ENCODE results near the gene TRAM2. TPM values are rescaled to one million over a fixed set of nuclear protein-coding genes. Genes with fewer than 3 reads are reported as not detected.

The TRAM2 gene
- total and polyA plus RNA-seq, 2 of the 13 experiments (the other 11 are each of a cell fraction or from before 2014, with no cell fraction given), result 49.1 to 72.5 TPM

- peak; percentile 24; the same call in 1 of the 2 replicates for TF ChIP-seq SP4 (CRISPR knock-in tag; IDR thresholded peaks at IDR 0.05)
- no peak for TF ChIP-seq REL (CRISPR knock-in tag; conservative IDR thresholded peaks at IDR 0.05)
- peak; percentile 41 for TF ChIP-seq ZNF800 (CRISPR knock-in tag; IDR thresholded peaks at IDR 0.05)
- TF ChIP-seq PRDM10 (CRISPR knock-in tag; IDR thresholded peaks at IDR 0.05; ENCODE audit: low read depth), result no peak; the same call in 1 of the 2 replicates
- TF ChIP-seq ZMAT3 (CRISPR knock-in tag; conservative IDR thresholded peaks at IDR 0.05), result no peak; the same call in 1 of the 2 replicates
- no peak for TF ChIP-seq ZSCAN30 (CRISPR knock-in tag; IDR thresholded peaks at IDR 0.05)
- TF ChIP-seq KDM5A (IDR thresholded peaks at IDR 0.05; ENCODE audit: borderline replicate concordance, low read length), result no peak
- TF ChIP-seq ZNF576 (CRISPR knock-in tag; IDR thresholded peaks at IDR 0.05), result no peak
- TF ChIP-seq FOXC1 (CRISPR knock-in tag; IDR thresholded peaks at IDR 0.05; ENCODE audit: borderline replicate concordance), result no peak
- peak; percentile 40 to 44; a peak in 1 of 4 replicates for TF ChIP-seq POLR2A (IDR thresholded peaks at IDR 0.05; ENCODE audit: insufficient read depth in 1 of 2, low read depth in 2 of 2, low read length in 2 of 2)
- TF ChIP-seq ZNF720 (CRISPR knock-in tag; IDR thresholded peaks at IDR 0.05), result no peak
- no peak for TF ChIP-seq IKZF1 (IDR thresholded peaks at IDR 0.05)
- no peak for TF ChIP-seq ATF5 (CRISPR knock-in tag; IDR thresholded peaks at IDR 0.05; ENCODE audit: low read depth)
- TF ChIP-seq AGO1 (IDR thresholded peaks at IDR 0.05; ENCODE audit: low read depth, low read length, poor library complexity, severe bottlenecking), result no peak
- TF ChIP-seq ASH2L (IDR thresholded peaks at IDR 0.05; ENCODE audit: insufficient read length, low read depth, low read length), result peak; percentile 61
- TF ChIP-seq ZNF484 (CRISPR knock-in tag; IDR thresholded peaks at IDR 0.05; ENCODE audit: borderline replicate concordance, low read depth), result no peak
- TF ChIP-seq POLR2AphosphoS2 (IDR thresholded peaks at IDR 0.05; ENCODE audit: low read depth, low read length), result no peak
- TF ChIP-seq KLF16 (CRISPR knock-in tag; IDR thresholded peaks at IDR 0.05), result no peak; a peak in 2 of 4 replicates
- TF ChIP-seq NFATC3 (CRISPR knock-in tag; IDR thresholded peaks at IDR 0.05), result 0 out of 2 replicates have a peak, but pooled peaks have one; percentile 45
- peak; percentile 83; the same call in 1 of the 2 replicates for TF ChIP-seq ZNF7 (CRISPR knock-in tag; IDR thresholded peaks at IDR 0.05)
- TF ChIP-seq PHF21A (CRISPR knock-in tag; IDR thresholded peaks at IDR 0.05), result peak; percentile 77; the same call in 1 of the 2 replicates
- TF ChIP-seq ZNF383 (CRISPR knock-in tag; IDR thresholded peaks at IDR 0.05; ENCODE audit: borderline replicate concordance), result no peak
- no peak for TF ChIP-seq SYNCRIP (IDR thresholded peaks at IDR 0.05; ENCODE audit: insufficient read depth, low read depth, low read length)
- peak; percentile 25; the same call in 1 of the 2 replicates for TF ChIP-seq MIER2 (CRISPR knock-in tag; IDR thresholded peaks at IDR 0.05)
Observed at GRCh38 chr6:52517502-52518278, 59.2 kb downstream of the TRAM2 start (continued).

Data from HepG2 (cell line).